Glutamatergic neuron (in vitro differentiated cells): ENCODE measurements around the gene ATM. TPM values are rescaled to one million over a fixed set of nuclear protein-coding genes. Genes with fewer than 3 reads are reported as not detected.

Source experiments
- DNase-seq: peaks from one replicate; pipeline ENCODE4 v3.0.0; 2022
- H3K27ac Mint-ChIP-seq: one replicate; pipeline ENCODE4 v1.8.0; 2020; ENCODE audit warnings: mild to moderate bottlenecking, mixed read lengths, inconsistent platforms; ENCODE audit not compliant: unreplicated experiment
- H3K27me3 Mint-ChIP-seq: one replicate; pipeline ENCODE4 v1.8.0; 2020; ENCODE audit warnings: mild to moderate bottlenecking, moderate library complexity, mixed read lengths, inconsistent platforms; ENCODE audit not compliant: unreplicated experiment
- H3K36me3 Mint-ChIP-seq: one replicate; pipeline ENCODE4 v1.8.0; 2020; ENCODE audit warnings: mild to moderate bottlenecking, mixed read lengths, inconsistent platforms; ENCODE audit not compliant: unreplicated experiment
- H3K4me1 Mint-ChIP-seq: one replicate; pipeline ENCODE4 v1.8.0; 2020; ENCODE audit warnings: mild to moderate bottlenecking, low read depth, mixed read lengths, inconsistent platforms; ENCODE audit not compliant: unreplicated experiment
- H3K4me3 Mint-ChIP-seq: one replicate; pipeline ENCODE4 v1.8.0; 2020; ENCODE audit warnings: mild to moderate bottlenecking, mixed read lengths, inconsistent platforms; ENCODE audit not compliant: unreplicated experiment
- H3K9me3 Mint-ChIP-seq: one replicate; pipeline ENCODE4 v1.8.0; 2020; ENCODE audit warnings: mild to moderate bottlenecking, moderate library complexity, mixed read lengths, inconsistent platforms; ENCODE audit not compliant: unreplicated experiment
- total RNA-seq: library from RNA; stranded (reverse); fragmentation: NEBNext Ultra II Directional; extraction: Animal tissue kit (Norgen Biotek cat#: 25700); gene quantifications from one replicate; pipeline ENCODE4 v1.2.1, GENCODE V29; 2021; ENCODE audit not compliant: unreplicated experiment
- TF ChIP-seq, protein P1 (sequence below): fragments of 200-600 bp; sonication (generic); IDR thresholded peaks from one replicate; pipeline ENCODE4 v1.5.0; 2021; ENCODE audit not compliant: partially characterized antibody, unreplicated experiment

ATM gene
- total RNA-seq, 1 donor from 2014 or later = 139 TPM

DNA sequence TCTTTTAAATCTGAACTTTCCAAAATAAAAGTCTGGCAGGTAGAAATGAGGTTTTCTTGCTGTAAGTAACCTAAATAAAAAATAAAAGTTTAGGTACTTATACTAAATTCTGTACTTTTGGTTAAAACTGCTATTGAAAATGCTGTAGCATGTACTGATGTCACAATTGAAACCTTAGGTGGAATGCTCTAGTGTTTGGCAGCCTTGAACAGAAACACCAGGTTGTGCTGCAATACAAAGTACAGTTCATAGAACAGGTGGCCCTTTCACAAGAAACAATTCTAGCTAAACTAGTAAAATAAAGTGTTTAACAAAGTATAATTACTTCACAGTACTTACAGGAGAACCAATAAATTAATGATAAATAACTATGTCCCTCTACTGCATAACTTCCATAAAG, 25.5 kb upstream of the ATM start:
- DNase-seq = no peak
- peaks cover 2% of the 10 kb centered on the region for H3K27me3 Mint-ChIP-seq
- H3K4me1 Mint-ChIP-seq = peaks cover 5% of the 10 kb centered on the region
- no peak overlapping the region for H3K27ac Mint-ChIP-seq
- H3K4me3 Mint-ChIP-seq = no peak overlapping the region
- H3K36me3 Mint-ChIP-seq = no peaks in the 10 kb centered on the region
- peaks cover 1% of the 10 kb centered on the region for H3K9me3 Mint-ChIP-seq
- TF ChIP-seq, protein P1, sequence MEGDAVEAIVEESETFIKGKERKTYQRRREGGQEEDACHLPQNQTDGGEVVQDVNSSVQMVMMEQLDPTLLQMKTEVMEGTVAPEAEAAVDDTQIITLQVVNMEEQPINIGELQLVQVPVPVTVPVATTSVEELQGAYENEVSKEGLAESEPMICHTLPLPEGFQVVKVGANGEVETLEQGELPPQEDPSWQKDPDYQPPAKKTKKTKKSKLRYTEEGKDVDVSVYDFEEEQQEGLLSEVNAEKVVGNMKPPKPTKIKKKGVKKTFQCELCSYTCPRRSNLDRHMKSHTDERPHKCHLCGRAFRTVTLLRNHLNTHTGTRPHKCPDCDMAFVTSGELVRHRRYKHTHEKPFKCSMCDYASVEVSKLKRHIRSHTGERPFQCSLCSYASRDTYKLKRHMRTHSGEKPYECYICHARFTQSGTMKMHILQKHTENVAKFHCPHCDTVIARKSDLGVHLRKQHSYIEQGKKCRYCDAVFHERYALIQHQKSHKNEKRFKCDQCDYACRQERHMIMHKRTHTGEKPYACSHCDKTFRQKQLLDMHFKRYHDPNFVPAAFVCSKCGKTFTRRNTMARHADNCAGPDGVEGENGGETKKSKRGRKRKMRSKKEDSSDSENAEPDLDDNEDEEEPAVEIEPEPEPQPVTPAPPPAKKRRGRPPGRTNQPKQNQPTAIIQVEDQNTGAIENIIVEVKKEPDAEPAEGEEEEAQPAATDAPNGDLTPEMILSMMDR = no peak

DNA sequence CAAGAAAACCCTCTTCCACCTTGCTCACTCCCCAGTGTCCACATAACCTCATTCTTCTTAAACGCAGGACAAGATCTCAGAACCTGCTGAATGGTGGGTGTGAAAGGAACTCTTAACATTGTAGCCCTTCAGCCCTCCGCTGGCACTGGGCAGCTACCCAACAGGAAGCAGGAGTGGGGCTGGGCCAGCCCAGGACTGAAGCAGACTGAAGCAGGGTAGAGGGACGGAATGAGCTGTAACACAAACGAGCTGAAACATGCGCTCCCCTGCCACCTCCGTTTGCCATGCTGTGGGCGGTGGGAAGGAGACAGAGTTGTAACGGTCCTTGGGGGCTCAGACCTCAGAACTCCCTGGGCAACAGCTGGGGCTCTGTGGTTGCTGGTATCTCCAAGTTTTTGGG, 24.0 kb upstream of the ATM start:
- no peak overlapping the region for H3K4me3 Mint-ChIP-seq
- peaks cover 1% of the 10 kb centered on the region for H3K9me3 Mint-ChIP-seq
- peaks cover 2% of the 10 kb centered on the region for H3K27me3 Mint-ChIP-seq
- no peak overlapping the region for H3K27ac Mint-ChIP-seq
- TF ChIP-seq, protein P1 = no peak
- H3K36me3 Mint-ChIP-seq = peaks cover 2% of the 10 kb centered on the region
- DNase-seq = no peak
- H3K4me1 Mint-ChIP-seq = peaks cover 5% of the 10 kb centered on the region

DNA sequence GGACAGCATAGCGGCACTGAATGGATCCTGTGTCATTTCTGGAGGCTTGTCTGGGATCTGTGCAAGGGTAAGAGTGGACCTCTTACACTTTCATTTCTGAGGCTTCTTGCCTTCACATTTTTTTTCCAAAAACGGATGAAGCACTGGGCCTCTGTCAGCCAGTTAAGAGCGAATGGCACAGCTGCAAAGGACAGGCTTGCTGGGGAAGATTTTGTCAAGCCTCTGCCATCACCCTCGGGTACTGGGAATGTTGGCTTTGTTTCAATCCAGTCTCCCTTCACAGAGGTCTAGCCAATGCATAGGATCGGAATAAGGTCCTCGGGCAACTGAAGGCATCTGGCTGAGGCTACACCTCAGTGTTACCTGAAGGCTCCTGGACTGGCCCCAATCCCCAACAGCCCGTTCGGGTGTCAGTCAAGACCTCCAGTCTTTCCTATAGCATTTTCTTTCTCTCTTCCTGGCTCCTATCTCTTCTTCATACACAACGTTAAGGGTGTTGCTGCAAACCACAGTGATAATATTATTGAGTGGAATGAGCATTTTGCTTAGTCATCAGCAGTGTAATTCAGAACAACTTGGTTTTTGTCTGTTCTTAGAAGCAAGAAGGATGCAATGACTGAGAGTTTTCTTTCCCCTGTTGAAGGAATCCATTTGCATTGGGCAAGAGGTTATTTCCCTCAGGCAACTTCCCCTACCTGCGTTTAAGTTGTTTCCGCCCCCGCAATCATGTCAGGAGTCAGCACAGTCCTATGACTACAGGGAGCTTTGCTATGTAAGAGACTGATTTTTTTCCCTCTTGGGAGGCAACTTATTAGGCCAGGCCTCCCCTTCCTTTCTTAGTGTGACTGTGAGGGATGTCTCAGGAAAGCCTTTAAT, 23.2 kb upstream of the ATM start:
- peaks cover 5% of the 10 kb centered on the region for H3K4me1 Mint-ChIP-seq
- peak overlapping the region; percentile 28 for H3K27ac Mint-ChIP-seq
- H3K4me3 Mint-ChIP-seq = no peak overlapping the region
- peaks cover 8% of the 10 kb centered on the region for H3K36me3 Mint-ChIP-seq
- no peak for DNase-seq
- peaks cover 1% of the 10 kb centered on the region for H3K9me3 Mint-ChIP-seq
- peaks cover 2% of the 10 kb centered on the region for H3K27me3 Mint-ChIP-seq
- TF ChIP-seq, protein P1 = no peak

DNA sequence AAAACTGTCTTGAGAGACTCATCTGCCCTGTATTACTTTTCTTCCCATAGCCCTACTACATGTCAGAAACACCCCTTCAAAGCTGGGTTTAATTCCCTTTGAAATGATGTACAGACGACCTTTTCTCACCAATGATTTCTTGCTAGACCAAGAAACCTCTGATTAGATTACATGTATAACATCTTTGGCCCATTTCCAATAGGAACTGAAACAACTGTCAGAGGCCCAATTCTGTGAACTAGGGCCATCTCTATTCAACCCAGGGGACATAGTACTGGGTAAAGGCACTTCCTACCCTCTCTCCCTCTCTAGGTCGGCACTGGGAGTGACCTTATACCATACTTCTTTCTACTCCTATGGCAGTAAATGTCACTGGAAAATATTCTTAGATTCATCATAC, 19.8 kb upstream of the ATM start:
- H3K4me1 Mint-ChIP-seq = peaks cover 3% of the 10 kb centered on the region
- H3K27me3 Mint-ChIP-seq = peaks cover under 1% of the 10 kb centered on the region
- H3K36me3 Mint-ChIP-seq = peaks cover 29% of the 10 kb centered on the region
- peaks cover 3% of the 10 kb centered on the region for H3K9me3 Mint-ChIP-seq
- no peak overlapping the region for H3K4me3 Mint-ChIP-seq
- no peak for DNase-seq
- TF ChIP-seq, protein P1 = no peak
- no peak overlapping the region for H3K27ac Mint-ChIP-seq

DNA sequence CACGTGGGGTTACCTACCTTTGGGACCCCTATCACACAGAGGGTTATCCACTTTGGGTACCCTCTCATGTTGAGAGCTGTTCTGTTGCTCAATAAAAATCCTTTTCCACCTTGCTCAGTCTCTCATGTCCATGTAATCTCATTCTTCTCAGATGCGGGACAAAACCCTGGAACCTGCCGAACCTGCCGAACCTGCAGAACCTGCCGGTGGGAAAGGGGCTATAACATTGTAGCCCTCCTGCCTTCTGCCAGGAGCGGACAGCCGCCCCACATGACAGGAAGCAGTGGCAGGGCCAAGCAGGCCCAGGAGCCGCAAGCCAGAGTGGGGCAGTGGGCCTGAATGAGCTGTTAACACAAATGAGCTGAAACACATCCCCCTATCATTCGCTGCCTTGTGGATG, 18.5 kb upstream of the ATM start:
- Mint-ChIP-seq H3K4me1 (peaks cover 3% of the 10 kb centered on the region), H3K36me3 (peaks cover 29% of the 10 kb centered on the region)
- DNase-seq = no peak

More for the DNA sequence above, 18.5 kb upstream of the ATM start:
- Mint-ChIP-seq H3K27me3 (no peaks in the 10 kb centered on the region), H3K4me3 (no peak overlapping the region), H3K9me3 (peaks cover 2% of the 10 kb centered on the region), H3K27ac (no peak overlapping the region)
- TF ChIP-seq, protein P1 = no peak
